ENCODE results near the gene CGAS.
"Not testable (repeated sequence)": the region's sequence is repeated elsewhere in the genome, so short reads cannot be mapped to it uniquely, and the experiment has no call there.

DNA sequence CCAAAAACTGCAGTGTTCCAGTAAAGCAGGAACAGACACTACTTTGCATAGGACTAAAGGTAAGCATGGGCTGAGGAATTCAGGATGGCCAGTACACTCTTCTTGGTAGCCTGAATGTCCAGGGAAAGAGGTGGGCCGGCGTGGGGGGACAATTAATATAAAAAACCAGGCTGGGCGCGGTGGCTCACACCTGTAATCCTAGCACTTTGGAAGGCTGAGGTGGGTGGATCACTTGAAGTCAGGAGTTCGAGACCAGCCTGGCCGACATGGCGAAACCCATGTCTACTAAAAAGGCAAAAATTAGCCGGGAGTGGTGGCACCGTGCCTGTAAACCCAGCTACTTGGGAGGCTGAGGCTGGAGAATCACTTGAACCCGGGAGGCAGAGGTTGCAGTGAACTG is 70.6 kb downstream of the CGAS start:
- TF ChIP-seq, protein P1, sequence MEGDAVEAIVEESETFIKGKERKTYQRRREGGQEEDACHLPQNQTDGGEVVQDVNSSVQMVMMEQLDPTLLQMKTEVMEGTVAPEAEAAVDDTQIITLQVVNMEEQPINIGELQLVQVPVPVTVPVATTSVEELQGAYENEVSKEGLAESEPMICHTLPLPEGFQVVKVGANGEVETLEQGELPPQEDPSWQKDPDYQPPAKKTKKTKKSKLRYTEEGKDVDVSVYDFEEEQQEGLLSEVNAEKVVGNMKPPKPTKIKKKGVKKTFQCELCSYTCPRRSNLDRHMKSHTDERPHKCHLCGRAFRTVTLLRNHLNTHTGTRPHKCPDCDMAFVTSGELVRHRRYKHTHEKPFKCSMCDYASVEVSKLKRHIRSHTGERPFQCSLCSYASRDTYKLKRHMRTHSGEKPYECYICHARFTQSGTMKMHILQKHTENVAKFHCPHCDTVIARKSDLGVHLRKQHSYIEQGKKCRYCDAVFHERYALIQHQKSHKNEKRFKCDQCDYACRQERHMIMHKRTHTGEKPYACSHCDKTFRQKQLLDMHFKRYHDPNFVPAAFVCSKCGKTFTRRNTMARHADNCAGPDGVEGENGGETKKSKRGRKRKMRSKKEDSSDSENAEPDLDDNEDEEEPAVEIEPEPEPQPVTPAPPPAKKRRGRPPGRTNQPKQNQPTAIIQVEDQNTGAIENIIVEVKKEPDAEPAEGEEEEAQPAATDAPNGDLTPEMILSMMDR (IDR thresholded peaks at IDR 0.05) = not testable (repeated sequence)
- TF ChIP-seq POLR2A (IDR thresholded peaks at IDR 0.05) = not testable (repeated sequence)

All from esophagus squamous epithelium (tissue), 4 donors.